GM19351 (cell line): Measurements from ENCODE around the gene ANKRD13C.

ENCODE experiments used
- ATAC-seq: cut with Tn5 transposase; IDR thresholded peaks from one replicate; pipeline ENCODE4 v1.9.1; 2021; ENCODE audit warnings: mild to moderate bottlenecking, moderate library complexity; ENCODE audit not compliant: unreplicated experiment

The ANKRD13C gene

GRCh38 chr1:70314706-70315304 is 39.7 kb downstream of the ANKRD13C start:
- no peak for ATAC-seq

DNA sequence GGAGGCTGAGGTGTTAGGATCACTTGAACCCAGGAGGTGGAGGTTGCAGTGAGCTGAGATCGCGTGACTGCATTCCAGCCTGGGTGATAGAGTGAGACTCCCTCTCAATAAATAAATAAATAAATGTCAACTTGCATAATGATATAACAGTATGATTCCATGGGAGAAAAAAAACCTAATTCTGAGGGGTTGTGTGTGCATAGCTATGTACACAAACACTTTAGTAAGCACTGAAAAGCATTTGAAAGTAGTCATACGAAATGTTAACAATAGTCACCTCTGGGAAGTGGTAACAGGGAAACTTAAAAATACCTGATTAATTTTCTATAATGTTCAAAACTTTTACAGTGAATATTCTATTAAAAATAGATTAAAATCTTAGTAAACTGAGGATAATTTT is 43.2 kb downstream of the ANKRD13C start:
- no peak for ATAC-seq

DNA sequence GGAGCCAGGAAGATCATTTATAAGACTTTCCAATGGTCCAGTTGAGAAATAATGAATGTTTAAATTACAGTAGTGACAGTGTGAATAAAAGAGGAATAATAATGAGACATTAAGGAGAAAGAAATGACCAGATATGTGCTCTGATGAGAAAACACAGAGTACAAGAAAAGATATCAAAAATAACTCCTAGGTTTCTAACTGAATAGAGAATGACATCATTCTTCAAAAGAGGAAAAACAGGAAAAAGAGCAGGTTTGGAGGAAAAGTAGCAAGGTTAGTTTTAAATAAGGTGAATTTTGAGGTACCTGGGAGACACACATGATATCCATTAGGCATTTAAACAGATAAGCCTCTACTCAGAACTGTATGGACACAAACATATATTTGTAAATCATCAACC is 55.0 kb downstream of the ANKRD13C start:
- no peak for ATAC-seq

DNA sequence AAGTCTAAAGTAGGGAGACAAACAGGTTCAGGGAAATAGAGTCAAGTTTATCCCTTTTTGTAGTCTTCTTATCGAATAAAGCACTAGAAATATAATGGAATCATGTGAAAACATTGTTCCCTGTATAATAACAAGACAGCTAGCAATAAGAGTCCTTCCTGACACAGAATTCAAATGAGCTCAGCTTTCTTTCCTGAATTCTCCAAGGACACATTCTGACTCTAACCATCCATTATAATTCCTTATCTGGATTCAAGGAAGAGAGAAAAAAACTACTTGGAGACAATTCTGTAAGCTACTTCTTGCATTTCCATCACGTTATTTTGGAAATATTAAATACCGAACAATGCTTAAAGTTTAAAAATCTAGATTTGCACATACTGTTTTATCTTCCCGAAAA is 58.8 kb downstream of the ANKRD13C start:
- no peak for ATAC-seq

GRCh38 chr1:70293186-70293843 is 61.2 kb downstream of the ANKRD13C start:
- no peak for ATAC-seq

DNA sequence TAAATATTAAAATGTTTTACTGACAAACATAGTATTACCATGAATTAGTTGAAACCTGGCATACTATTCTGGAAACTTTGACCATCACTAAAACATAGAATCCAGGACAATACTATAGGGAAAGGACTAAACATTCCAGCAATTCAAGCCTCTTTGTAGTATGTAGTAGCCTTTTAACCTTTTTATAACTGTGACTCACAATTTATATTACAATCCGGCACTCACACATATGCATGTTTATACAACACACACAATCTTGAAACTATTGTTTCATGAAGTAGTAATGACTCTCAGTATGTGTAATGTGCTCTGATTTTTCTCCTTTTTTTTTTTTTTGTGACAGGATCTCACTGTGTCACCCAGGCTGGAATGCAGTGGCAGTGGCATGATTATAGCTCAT is 64.3 kb downstream of the ANKRD13C start:
- no peak for ATAC-seq

DNA sequence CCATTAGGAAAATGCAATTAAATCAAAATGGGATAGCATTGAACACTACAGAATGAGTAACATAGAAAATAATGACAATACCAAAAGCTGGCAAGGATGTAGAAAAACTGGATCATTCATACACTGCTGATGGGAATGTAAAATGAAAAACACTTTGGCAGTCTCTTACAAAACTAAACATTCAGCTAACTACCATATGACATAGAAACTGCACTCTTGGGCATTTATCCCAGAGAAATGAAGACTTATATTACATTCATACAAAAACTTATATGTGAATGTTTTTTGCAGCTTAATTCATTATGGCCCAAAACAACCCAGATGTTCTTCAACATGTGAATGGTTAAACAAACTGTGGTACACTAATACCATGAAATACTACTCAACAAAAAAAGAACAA is 66.4 kb downstream of the ANKRD13C start:
- ATAC-seq, result no peak

DNA sequence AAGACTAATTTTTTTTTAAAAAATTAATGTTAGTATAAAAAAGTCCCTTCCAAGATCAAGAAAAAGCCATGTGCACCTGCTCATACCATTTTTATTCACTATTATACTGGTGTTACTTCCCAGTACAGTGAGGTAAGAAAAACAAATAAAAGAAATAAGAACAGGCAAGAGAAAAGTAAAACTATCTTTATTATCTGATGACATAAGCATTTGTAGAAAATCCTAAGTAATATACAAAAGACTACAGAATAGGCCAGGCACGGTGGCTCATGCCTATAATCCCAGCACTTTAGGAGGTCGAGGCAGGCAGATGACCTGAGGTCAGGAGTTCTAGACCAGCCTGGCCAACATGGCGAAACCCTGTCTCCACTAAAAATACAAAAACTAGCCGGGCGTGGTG is 68.1 kb downstream of the ANKRD13C start:
- no peak for ATAC-seq

DNA sequence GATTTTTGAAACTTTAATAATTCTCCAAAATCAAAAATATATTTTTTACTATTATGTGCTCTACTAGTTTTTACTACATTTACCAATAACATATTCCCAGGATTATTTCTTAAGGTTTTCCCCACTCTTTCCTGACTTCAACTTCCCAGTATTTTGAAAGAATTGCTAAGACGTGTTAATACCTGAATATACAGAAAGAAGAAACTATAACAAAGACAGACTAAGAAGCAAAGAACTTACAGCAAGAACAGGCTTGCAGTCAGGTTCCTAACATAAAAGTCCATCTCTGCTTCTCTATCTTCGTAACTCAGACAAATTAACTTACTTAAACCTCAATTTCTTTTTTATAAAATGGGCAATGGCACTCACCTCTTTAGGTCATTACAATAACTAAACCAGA is 70.2 kb downstream of the ANKRD13C start:
- ATAC-seq, result no peak

DNA sequence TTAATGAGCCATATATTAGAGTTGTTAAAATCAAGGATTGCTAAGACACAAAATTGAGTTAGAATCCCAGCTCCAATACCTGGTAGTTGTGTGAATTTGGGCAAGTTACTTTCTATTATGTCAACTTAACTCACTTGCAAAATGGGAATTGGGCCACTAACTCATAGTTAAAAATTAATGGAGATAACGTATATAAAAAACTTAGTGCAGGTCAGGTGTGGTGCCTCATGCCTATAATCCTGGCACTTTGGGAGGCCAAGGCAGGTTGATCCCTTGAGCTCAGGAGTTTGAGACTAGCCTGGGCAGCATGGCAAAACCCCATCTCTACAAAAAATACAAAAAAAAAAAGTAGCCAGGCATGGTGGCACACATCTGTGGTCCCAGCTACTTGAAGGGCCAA is 75.8 kb downstream of the ANKRD13C start:
- ATAC-seq, result no peak

GRCh38 chr1:70277875-70278274 is 76.6 kb downstream of the ANKRD13C start:
- no peak for ATAC-seq

- no peak for ATAC-seq
Observed at GRCh38 chr1:70265946-70266345, 88.6 kb downstream of the ANKRD13C start.

DNA sequence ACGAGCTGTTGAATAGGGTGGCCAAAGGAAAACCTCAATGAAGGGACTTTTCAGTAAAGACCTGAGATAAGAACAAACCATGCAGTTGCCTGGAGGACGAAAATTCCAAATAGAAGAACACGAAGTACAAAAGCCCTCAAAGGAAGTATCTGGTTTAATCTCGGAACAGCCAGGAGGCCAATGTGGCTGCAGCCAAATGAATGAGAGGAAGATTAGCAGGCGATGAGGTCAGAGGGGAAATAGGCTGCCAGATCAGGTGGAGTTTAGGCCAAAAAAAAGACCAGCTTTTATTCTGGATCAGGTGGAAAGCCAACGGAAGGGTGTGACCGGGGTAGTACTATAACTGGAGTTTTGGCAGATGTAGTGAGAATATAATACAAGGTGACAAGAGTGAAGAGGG is 89.7 kb downstream of the ANKRD13C start:
- ATAC-seq, result no peak

- ATAC-seq, result no peak
Observed at GRCh38 chr1:70256664-70257063, 97.9 kb downstream of the ANKRD13C start.

DNA sequence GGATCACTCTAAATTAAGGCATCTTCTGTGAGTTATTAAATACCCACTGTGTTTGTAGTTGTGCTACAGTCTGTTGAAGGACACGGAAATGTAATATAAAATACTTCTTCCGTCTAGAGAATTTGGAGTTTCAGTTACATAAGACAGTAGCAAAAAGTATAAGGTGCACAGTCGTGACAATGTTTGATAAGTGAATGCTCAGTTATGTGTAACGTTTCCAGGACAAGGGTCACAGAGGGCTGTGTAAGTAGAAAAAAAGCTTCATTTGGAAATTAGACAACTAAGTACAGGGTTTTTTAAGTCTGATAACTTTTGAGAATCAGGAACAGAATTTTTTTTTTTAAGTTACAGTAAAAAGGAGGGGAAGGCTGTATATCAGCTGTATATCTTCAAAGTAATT is 105.8 kb downstream of the ANKRD13C start:
- ATAC-seq, result no peak

DNA sequence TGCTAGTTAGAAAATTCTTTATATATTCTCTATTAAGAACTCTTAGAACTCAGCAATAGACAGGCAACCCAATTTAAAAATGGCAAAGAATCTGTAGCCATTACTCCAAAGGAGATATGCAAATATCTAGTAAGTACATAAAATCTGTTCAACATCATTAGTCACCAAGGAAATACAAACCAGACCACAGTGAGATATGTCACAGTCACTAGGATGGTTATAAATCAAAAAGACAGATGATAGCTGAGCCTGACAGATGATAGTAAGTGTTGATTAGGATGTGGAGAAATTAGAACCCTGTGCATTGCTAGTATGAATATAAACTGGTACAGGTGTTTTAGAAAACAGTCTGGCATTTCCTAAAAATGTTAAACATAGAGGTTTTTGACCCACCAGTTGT is 106.8 kb downstream of the ANKRD13C start:
- no peak for ATAC-seq

GRCh38 chr1:70247122-70247521 is 107.4 kb downstream of the ANKRD13C start:
- no peak for ATAC-seq

- ATAC-seq, result no peak
Observed at GRCh38 chr1:70239940-70240339, 114.6 kb downstream of the ANKRD13C start.

DNA sequence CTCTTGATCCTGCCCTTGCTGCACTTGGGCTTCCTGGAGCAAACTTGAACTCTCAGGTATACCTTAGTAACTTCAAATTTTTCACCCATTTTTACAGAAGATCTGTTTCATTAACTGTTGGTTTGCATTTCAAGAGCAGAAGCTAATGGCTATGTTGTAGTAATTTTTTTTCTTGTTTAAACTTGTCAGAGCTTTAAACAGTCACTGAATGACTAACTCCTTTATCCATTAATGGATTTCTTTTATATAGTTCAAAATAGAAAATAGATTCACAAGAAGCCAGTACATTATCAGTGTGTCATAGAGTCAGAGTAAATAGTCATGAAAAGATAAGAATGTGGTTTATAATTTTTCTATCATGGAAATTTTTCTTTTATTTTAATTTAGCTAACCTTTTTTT is 119.8 kb downstream of the ANKRD13C start:
- ATAC-seq, result no peak

DNA sequence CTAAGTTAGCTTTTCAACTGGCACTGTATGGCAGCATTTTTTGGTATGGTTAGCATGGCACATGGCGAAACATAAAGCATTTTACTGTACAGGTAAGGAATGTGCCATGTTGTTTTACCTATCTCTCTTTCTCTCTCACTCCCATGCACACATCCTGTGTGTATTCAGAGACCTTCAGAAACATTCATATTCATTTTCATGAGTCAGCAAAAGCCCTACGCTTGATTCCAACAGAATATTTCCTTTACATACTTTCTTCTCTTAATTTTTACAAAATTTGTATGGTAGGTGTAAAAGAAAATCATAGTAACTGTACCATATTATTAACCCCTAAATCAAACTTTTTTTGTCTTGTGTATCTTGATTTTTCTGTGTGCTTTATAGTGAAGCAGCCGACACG is 123.0 kb downstream of the ANKRD13C start:
- ATAC-seq, result no peak

- ATAC-seq, result no peak
Observed at GRCh38 chr1:70228670-70229069, 125.9 kb downstream of the ANKRD13C start.

GRCh38 chr1:70227439-70227838 is 127.1 kb downstream of the ANKRD13C start:
- ATAC-seq, result peak; percentile 66

- ATAC-seq, result no peak
Observed at GRCh38 chr1:70224954-70225353, 129.6 kb downstream of the ANKRD13C start.
